Gastrocnemius medialis (tissue), 4 donors: Measurements from ENCODE around the gene ECI2.

Experiments used
- CTCF ChIP-seq, 5 experiments: fragments of 450-650 bp in 3 of 5; fragments of 200-600 bp in 2 of 5; sonication (generic) in 2 of 5; IDR thresholded peaks in 4 of 5; conservative IDR thresholded peaks in 1 of 5; 1 replicate in 4 of 5; 2 replicates in 1 of 5; pipeline ENCODE4 v1.5.1; 2016 to 2019; ENCODE audit warnings: antibody characterized with exemption in 5 of 5, mild to moderate bottlenecking in 3 of 5, moderate library complexity in 3 of 5
- POLR2A ChIP-seq, 2 donors: fragments of 450-650 bp; IDR thresholded peaks; one replicate each; pipeline ENCODE4 v1.6.1; 2017; ENCODE audit warnings: antibody characterized with exemption in 2 of 2, mild to moderate bottlenecking in 2 of 2, moderate library complexity in 2 of 2

DNA sequence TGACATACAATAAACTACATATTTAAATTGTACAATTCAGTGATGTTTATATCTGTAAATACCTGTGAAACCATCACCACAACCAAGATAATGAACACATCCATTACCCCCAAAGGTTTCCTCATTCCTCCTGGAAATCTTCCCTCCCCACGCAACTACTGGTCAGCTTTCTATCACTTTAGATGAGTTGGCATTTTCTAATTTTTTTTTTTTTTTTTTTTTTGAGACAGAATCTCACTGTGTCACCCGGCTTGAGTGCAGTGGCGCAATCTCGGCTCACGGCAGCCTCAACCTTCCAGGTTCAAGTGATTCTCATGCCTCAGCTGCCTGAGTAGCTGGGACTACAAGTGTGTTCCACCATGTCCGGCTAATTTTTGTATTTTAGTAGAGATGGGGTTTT lies 31.7 kb upstream of the ECI2 start:
- no peak for TF ChIP-seq CTCF (IDR thresholded peaks at IDR 0.05 in 4 of 5, conservative IDR thresholded peaks at IDR 0.05 in 1 of 5)
- no peak for TF ChIP-seq POLR2A (IDR thresholded peaks at IDR 0.05)
